ENCODE data around the gene GGT1.

DNA sequence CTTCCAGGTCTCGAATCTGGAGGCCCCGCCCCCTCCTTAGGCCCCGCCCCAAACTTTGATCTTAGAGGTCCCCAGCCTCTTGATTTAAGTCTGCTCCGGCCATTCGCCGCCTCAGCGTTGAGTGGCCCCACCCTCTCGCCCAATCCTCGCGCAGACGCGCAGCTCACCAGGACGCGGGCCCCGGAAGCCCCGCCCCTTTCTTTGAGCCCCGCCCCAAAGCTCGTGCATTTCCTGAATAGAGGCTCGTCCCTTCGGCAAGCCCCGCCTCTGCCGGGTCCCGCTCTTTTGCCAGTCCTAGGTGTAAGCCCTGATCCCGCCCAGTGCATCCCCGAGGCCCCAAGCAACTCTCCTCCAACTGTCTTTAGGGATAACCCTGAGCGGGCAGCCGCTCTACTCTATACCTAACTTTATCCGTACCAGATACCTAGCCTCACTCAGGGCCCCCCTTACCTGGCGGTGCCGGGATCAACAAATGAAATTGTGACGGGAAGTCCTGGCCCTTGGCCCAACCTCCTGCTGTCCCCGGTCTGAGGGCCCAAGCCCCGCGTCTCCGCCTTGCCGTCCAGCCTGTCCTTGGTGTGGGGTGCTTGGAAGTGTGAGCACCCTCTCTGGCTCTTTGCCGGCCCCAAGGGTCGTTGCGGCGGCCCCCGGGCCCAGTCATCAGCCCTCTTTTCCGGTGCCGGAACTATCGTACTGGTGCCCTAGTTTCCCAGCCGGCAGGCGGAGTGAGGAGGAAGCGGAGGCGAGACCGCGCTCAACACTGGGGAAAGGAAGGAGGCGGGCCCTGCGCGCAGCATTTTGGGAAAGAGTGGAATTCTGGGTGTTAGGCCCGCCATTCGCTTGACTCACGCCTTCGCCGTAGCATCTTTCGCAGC is 47.6 kb upstream of the GGT1 start, which contains the start of gene SNRPD3:
- TF ChIP-seq, protein P1, sequence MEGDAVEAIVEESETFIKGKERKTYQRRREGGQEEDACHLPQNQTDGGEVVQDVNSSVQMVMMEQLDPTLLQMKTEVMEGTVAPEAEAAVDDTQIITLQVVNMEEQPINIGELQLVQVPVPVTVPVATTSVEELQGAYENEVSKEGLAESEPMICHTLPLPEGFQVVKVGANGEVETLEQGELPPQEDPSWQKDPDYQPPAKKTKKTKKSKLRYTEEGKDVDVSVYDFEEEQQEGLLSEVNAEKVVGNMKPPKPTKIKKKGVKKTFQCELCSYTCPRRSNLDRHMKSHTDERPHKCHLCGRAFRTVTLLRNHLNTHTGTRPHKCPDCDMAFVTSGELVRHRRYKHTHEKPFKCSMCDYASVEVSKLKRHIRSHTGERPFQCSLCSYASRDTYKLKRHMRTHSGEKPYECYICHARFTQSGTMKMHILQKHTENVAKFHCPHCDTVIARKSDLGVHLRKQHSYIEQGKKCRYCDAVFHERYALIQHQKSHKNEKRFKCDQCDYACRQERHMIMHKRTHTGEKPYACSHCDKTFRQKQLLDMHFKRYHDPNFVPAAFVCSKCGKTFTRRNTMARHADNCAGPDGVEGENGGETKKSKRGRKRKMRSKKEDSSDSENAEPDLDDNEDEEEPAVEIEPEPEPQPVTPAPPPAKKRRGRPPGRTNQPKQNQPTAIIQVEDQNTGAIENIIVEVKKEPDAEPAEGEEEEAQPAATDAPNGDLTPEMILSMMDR (IDR thresholded peaks at IDR 0.05 in 2 of 3, conservative IDR thresholded peaks at IDR 0.05 in 1 of 3; ENCODE audit: borderline replicate concordance in 1 of 3, insufficient read depth in 1 of 3, low read depth in 2 of 3, low read length in 2 of 3) = no peak
- TF ChIP-seq SP1 (IDR thresholded peaks at IDR 0.05; ENCODE audit: low read depth) (peak; percentile 75), EZH2 (IDR thresholded peaks at IDR 0.05) (no peak), POLR2A (IDR thresholded peaks at IDR 0.05; ENCODE audit: borderline replicate concordance, extremely low read depth, insufficient read depth, insufficient read length) (peak; percentile 66), POLR2AphosphoS5 (IDR thresholded peaks at IDR 0.05; ENCODE audit: low read depth, low read length) (no peak; the same call in 1 of the 2 replicates), TCF7L2 (IDR thresholded peaks at IDR 0.05; ENCODE audit: borderline replicate concordance, extremely low read depth, insufficient read depth, insufficient read length) (peak; percentile 68), EGR1 (IDR thresholded peaks at IDR 0.05; ENCODE audit: low read depth) (peak; percentile 86), SIN3A (IDR thresholded peaks at IDR 0.05; ENCODE audit: low read depth) (peak; percentile 81), EZH2phosphoT487 (IDR thresholded peaks at IDR 0.05; ENCODE audit: borderline replicate concordance) (no peak), SRF (IDR thresholded peaks at IDR 0.05; ENCODE audit: low read depth) (no peak)
- TF ChIP-seq, protein P2, sequence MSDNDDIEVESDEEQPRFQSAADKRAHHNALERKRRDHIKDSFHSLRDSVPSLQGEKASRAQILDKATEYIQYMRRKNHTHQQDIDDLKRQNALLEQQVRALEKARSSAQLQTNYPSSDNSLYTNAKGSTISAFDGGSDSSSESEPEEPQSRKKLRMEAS (IDR thresholded peaks at IDR 0.05) = peak; percentile 83
- TF ChIP-seq, protein P3, sequence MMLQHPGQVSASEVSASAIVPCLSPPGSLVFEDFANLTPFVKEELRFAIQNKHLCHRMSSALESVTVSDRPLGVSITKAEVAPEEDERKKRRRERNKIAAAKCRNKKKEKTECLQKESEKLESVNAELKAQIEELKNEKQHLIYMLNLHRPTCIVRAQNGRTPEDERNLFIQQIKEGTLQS (IDR thresholded peaks at IDR 0.05) = no peak
